GDM1 (cell line): ENCODE data around the gene CDRT4.

Experiments used
- DNase-seq: peaks from one replicate; lab custom pipeline; 2025; lab: John Stamatoyannopoulos, UW

Gene CDRT4

GRCh38 chr17:15393414-15393813, 74.0 kb downstream of the CDRT4 start:
- no peak for DNase-seq

GRCh38 chr17:15392326-15392741, 75.1 kb downstream of the CDRT4 start:
- DNase-seq, result no peak

- no peak for DNase-seq
These were observed 78.9 kb downstream of the CDRT4 start for GRCh38 chr17:15388356-15389041.

GRCh38 chr17:15386083-15386482, 81.3 kb downstream of the CDRT4 start:
- no peak for DNase-seq
